ENCODE measurements around the gene KLK15. TPM values are rescaled to one million over a fixed set of nuclear protein-coding genes. Genes with fewer than 3 reads are reported as not detected.

The KLK15 gene
- polyA plus RNA-seq, 1 donor from 2014 or later: not detected

DNA sequence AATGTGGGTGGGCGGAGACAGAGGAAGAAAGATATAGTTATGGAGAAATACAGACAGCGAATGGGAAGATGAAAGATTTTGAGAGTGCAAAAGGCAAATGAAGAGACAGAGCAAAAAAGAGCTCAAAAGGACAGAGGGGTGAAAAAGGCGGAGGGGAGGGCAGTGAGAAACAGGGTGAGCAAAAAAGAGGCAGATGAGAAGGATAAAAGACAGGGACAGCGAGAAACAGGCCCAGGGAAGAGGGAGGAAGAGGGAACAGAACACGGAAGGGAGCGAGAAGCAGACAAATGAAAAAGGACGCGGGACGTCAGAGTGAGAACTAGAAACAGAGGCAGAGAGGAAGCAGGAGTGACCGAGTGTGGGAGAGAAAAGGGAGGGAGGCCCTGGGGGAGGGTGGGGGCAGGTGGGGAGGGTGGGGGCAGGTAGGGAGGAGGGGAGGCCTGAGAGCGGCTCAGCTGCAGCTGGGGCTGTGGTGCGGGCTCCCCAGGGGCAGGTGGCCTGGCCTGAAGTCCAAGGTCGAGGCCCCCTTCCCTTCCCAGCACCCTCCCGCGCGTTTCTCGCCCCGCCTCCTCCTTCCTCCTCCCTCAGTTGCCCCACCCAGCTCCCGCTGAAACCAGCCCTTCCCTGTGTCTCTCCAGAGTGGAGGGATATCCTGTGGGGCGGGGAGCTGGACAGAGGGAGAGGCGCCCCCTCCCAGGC lies 12.7 kb downstream of the KLK15 start:
- Histone ChIP-seq H3K27me3 (ENCODE audit: insufficient read depth, low read depth, low read length) (peaks cover 62% of the 10 kb centered on the region), H3K4me2 (ENCODE audit: low read length) (no peak overlapping the region), H3K4me3 (ENCODE audit: low read length) (no peak overlapping the region)

DNA sequence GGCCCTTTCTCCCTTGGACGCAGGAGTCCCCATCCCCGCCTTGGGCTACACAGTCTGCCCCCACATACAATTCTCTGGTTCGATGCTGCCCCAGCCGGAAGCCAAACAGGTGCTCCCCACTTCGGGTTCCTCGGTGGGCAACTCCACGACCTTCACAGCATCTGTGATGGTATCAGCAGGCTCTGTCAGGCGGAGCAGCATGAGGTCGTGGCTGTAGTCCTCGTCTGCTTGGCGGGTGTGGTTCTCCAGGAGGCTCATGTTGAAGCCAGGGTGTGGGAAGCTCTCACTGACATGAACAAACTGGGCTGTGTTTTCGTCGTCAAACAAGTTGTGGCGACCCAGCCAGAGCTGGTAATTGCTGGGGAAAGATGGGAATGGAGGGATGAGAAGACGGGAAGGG lies 13.3 kb downstream of the KLK15 start:
- H3F3A ChIP-seq (ENCODE audit: insufficient read depth, low read length, poor library complexity, severe bottlenecking): no peaks in the 10 kb centered on the region
- no peak overlapping the region for H3K27ac ChIP-seq (ENCODE audit: low read length)
- no peaks in the 10 kb centered on the region for H4K20me1 ChIP-seq (ENCODE audit: insufficient read depth)
- no peaks in the 10 kb centered on the region for H3K79me2 ChIP-seq (replicated peaks; ENCODE audit: insufficient read depth, low read length)
- TF ChIP-seq MXI1 (conservative IDR thresholded peaks at IDR 0.05; ENCODE audit: poor library complexity, severe bottlenecking) (no peak), EZH2 (IDR thresholded peaks at IDR 0.05; ENCODE audit: borderline replicate concordance, insufficient read depth, low read length, poor library complexity, severe bottlenecking) (no peak), RAD21 (conservative IDR thresholded peaks at IDR 0.05) (no peak), CTCF (IDR thresholded peaks at IDR 0.05; ENCODE audit: poor library complexity, severe bottlenecking) (no peak), EP300 (conservative IDR thresholded peaks at IDR 0.05; ENCODE audit: poor library complexity, severe bottlenecking) (no peak), TAF1 (IDR thresholded peaks at IDR 0.05; ENCODE audit: low read depth) (no peak), POLR2AphosphoS5 (IDR thresholded peaks at IDR 0.05) (no peak), SMC3 (conservative IDR thresholded peaks at IDR 0.05; ENCODE audit: poor library complexity) (no peak)
- TF ChIP-seq, protein P1, sequence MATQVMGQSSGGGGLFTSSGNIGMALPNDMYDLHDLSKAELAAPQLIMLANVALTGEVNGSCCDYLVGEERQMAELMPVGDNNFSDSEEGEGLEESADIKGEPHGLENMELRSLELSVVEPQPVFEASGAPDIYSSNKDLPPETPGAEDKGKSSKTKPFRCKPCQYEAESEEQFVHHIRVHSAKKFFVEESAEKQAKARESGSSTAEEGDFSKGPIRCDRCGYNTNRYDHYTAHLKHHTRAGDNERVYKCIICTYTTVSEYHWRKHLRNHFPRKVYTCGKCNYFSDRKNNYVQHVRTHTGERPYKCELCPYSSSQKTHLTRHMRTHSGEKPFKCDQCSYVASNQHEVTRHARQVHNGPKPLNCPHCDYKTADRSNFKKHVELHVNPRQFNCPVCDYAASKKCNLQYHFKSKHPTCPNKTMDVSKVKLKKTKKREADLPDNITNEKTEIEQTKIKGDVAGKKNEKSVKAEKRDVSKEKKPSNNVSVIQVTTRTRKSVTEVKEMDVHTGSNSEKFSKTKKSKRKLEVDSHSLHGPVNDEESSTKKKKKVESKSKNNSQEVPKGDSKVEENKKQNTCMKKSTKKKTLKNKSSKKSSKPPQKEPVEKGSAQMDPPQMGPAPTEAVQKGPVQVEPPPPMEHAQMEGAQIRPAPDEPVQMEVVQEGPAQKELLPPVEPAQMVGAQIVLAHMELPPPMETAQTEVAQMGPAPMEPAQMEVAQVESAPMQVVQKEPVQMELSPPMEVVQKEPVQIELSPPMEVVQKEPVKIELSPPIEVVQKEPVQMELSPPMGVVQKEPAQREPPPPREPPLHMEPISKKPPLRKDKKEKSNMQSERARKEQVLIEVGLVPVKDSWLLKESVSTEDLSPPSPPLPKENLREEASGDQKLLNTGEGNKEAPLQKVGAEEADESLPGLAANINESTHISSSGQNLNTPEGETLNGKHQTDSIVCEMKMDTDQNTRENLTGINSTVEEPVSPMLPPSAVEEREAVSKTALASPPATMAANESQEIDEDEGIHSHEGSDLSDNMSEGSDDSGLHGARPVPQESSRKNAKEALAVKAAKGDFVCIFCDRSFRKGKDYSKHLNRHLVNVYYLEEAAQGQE (IDR thresholded peaks at IDR 0.05; ENCODE audit: borderline replicate concordance): no peak
- H3K9me3 ChIP-seq (ENCODE audit: low read length): no peaks in the 10 kb centered on the region
- no peak overlapping the region for H3K4me3 ChIP-seq (ENCODE audit: low read length)
- H3K9me2 ChIP-seq (ENCODE audit: insufficient read depth, low read length): no peaks in the 10 kb centered on the region
- H3K9ac ChIP-seq (ENCODE audit: low read length): no peak overlapping the region
- H3K36me3 ChIP-seq (ENCODE audit: insufficient read depth, low read length): no peaks in the 10 kb centered on the region
- no peak overlapping the region for H2AFZ ChIP-seq (ENCODE audit: low read depth, low read length)
- H3K27me3 ChIP-seq (ENCODE audit: insufficient read depth, low read depth, low read length): peaks cover 62% of the 10 kb centered on the region
- H3K4me2 ChIP-seq (ENCODE audit: low read length): no peak overlapping the region

More for the DNA sequence above, 12.7 kb downstream of the KLK15 start:
- Histone ChIP-seq H3K27ac (ENCODE audit: low read length) (no peak overlapping the region), H3K9ac (ENCODE audit: low read length) (no peak overlapping the region), H4K20me1 (ENCODE audit: insufficient read depth) (no peaks in the 10 kb centered on the region), H2AFZ (ENCODE audit: low read depth, low read length) (no peak overlapping the region), H3K9me2 (ENCODE audit: insufficient read depth, low read length) (no peaks in the 10 kb centered on the region), H3K36me3 (ENCODE audit: insufficient read depth, low read length) (no peaks in the 10 kb centered on the region), H3K79me2 (replicated peaks; ENCODE audit: insufficient read depth, low read length) (no peaks in the 10 kb centered on the region), H3F3A (ENCODE audit: insufficient read depth, low read length, poor library complexity, severe bottlenecking) (no peaks in the 10 kb centered on the region), H3K9me3 (ENCODE audit: low read length) (no peaks in the 10 kb centered on the region)
- no peak for TF ChIP-seq MXI1 (conservative IDR thresholded peaks at IDR 0.05; ENCODE audit: poor library complexity, severe bottlenecking)
- TF ChIP-seq EP300 (conservative IDR thresholded peaks at IDR 0.05; ENCODE audit: poor library complexity, severe bottlenecking): no peak
- TF ChIP-seq, protein P1 (IDR thresholded peaks at IDR 0.05; ENCODE audit: borderline replicate concordance): no peak
- no peak for TF ChIP-seq TAF1 (IDR thresholded peaks at IDR 0.05; ENCODE audit: low read depth)
- TF ChIP-seq RAD21 (conservative IDR thresholded peaks at IDR 0.05): no peak

All from neural cell (in vitro differentiated cells).